Activated CD8-positive, alpha-beta T cell treated with anti-CD3 and anti-CD28 coated beads, Interleukin-2, amount 10 ng/mL, durations not matched to agents 7 days and 5 days (primary cell): ENCODE results near the gene MACO1. TPM values are rescaled to one million over a fixed set of nuclear protein-coding genes. Genes with fewer than 3 reads are reported as not detected.
"Not testable (repeated sequence)": the region's sequence is repeated elsewhere in the genome, so short reads cannot be mapped to it uniquely, and the experiment has no call there.

Source experiments
- ATAC-seq: fragments of 150-1000 bp; cut with Tn5 transposase; one replicate; pipeline ENCODE4 v1.10.0; 2021; ENCODE audit warnings: moderate library complexity
- CTCF ChIA-PET: fragments of 350-600 bp; sonication (Branson Sonifier 250); formaldehyde crosslinking; loops from one replicate; lab custom pipeline; 2021; ENCODE audit warnings: antibody characterized with exemption; lab: Charles Lee
- POLR2A ChIA-PET: fragments of 350-600 bp; sonication (Branson Sonifier 250); formaldehyde crosslinking; loops from one replicate; lab custom pipeline; 2021; ENCODE audit warnings: antibody characterized with exemption; lab: Charles Lee
- DNase-seq: peaks from one replicate; pipeline ENCODE4 v3.0.0-alpha.2; 2020
- H3K27ac Mint-ChIP-seq: one replicate; pipeline ENCODE4 v1.8.0; 2021; ENCODE audit warnings: mild to moderate bottlenecking, mixed read lengths
- H3K27me3 Mint-ChIP-seq: one replicate; pipeline ENCODE4 v1.8.0; 2021; ENCODE audit warnings: low read depth, mixed read lengths
- H3K36me3 Mint-ChIP-seq: one replicate; pipeline ENCODE4 v1.8.0; 2021; ENCODE audit warnings: low read depth, mixed read lengths
- H3K4me1 Mint-ChIP-seq: one replicate; pipeline ENCODE4 v1.8.0; 2021; ENCODE audit warnings: low read depth, mixed read lengths
- H3K4me3 Mint-ChIP-seq: one replicate; pipeline ENCODE4 v1.8.0; 2021; ENCODE audit warnings: mild to moderate bottlenecking, mixed read lengths
- H3K9me3 Mint-ChIP-seq: one replicate; pipeline ENCODE4 v1.8.0; 2022; ENCODE audit warnings: mixed read lengths; ENCODE audit not compliant: insufficient read depth
- total RNA-seq, 2 experiments: library from RNA; stranded (reverse); gene quantifications; one replicate each; pipeline ENCODE4 v1.2.3, GENCODE V29; 2021

MACO1 gene
- total RNA-seq, 2 experiments from 2014 or later: 16.4 to 17.2 TPM

DNA sequence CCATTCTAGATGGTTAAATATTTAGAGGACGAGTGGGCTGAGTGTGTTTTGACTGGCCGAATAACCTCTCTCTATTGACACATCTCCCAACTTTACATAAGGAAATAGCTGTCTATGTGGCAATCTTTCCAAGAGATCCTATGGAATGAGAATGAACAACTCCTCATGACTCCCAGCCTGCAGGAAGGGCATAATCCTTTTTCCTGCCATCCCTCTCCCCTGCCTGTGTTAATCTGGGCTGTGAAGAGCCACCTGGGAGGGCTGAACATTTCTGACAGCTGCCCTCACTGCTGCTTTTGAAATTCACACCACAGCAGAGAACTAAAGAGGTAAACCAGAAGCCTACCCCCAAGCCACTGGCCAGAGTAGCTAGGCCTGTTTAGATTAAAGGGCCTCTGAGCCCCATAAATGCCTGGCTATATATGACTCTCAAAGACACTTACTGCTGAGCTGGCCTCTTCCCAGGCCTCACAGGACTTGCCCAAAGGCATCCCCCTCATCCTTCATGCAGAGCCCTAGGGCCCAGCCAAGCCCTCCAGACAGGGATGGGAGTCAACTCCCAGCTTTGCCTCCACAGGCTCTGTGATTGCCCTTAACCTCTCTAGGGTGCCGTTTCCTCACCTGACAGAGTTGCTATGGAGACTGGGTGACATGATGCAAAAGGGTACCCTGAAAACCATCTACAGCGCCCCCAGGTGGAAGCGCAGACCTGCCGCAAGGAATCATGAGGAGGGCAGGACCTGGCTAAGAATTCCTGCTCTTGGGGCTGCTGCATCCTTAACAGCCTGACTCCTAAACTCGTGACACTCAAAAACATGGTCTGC is 70.8 kb downstream of the MACO1 start:
- H3K4me3 Mint-ChIP-seq: no peak overlapping the region
- ATAC-seq (no peak), DNase-seq (no peak)
- POLR2A ChIA-PET: no interaction called here
- H3K27me3 Mint-ChIP-seq: no peaks in the 10 kb centered on the region
- H3K36me3 Mint-ChIP-seq: peaks cover 16% of the 10 kb centered on the region
- H3K27ac Mint-ChIP-seq: no peak overlapping the region
- H3K4me1 Mint-ChIP-seq: peaks cover 10% of the 10 kb centered on the region
- no peaks in the 10 kb centered on the region for H3K9me3 Mint-ChIP-seq
- CTCF ChIA-PET: interaction anchor here (0.6 to 2.5 kb wide), 5 partner anchors 12 to 309 kb away, joined by 3 to 8 read pairs (median 3); no protein-coding TSS in a partner anchor

- ChIA-PET POLR2A (no interaction called here), CTCF (interaction anchor here (0.6 to 5.4 kb wide), 10 partner anchors 11 to 317 kb away, joined by 3 to 45 read pairs (median 5); partner anchors contain the start of gene MTFR1L)
- Mint-ChIP-seq H3K27me3 (no peaks in the 10 kb centered on the region), H3K9me3 (no peaks in the 10 kb centered on the region), H3K4me1 (peaks cover 11% of the 10 kb centered on the region), H3K4me3 (no peak overlapping the region), H3K27ac (no peak overlapping the region), H3K36me3 (peaks cover 11% of the 10 kb centered on the region)
- DNase-seq (no peak), ATAC-seq (no peak)
Observed at GRCh38 chr1:25502957-25503356, 72.3 kb downstream of the MACO1 start.

DNA sequence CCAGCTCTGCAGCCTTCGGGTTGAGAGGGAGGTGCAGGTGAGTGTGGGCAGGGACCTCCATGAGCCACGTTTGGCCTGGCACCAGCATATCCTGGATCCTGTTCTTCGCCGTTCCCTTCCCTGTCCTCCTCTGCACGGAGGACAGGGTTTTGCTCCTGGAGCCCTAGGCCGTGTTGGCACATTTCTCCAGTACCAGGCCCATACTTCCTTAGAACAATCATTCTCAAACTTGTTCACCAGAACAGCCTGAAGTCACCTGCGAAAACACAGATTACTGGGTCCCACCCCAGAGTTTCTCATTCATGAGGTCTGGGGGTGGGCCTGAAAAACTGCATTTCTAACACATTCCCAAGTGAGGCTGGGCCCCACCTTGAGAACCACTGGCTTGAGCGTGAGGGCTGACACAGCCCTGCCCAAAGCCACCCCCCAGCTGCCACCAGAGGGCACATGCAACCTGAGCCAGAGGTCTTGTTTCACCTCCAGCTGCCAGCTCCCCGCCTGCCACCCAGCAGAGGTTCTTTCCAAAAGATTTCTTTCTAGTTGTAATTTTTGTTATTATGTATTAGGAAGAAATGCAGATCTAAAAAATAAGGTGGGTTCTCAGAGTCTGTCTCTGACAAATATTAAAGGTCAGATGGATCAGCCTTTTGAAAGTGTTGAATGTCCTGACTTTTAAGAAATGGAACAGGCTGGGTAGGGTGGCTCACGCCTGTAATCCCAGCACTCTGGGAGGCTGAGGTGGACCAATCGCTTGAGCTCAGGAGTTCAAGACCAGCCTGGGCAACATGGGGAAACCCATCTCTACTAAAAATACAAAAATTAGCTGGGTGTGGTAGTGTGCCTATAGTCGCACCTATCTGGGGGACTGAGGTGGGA is 73.1 kb downstream of the MACO1 start:
- H3K4me1 Mint-ChIP-seq: peaks cover 11% of the 10 kb centered on the region
- CTCF ChIA-PET: interaction anchor here (0.8 to 5.4 kb wide), 18 partner anchors 9 to 316 kb away, joined by 3 to 45 read pairs (median 4); partner anchors contain the start of gene MTFR1L
- peaks cover 2% of the 10 kb centered on the region for H3K27me3 Mint-ChIP-seq
- H3K27ac Mint-ChIP-seq: no peak overlapping the region
- ATAC-seq (peak; percentile 93), DNase-seq (peak; percentile 72)
- peaks cover 5% of the 10 kb centered on the region for H3K36me3 Mint-ChIP-seq
- H3K9me3 Mint-ChIP-seq: no peaks in the 10 kb centered on the region
- no peak overlapping the region for H3K4me3 Mint-ChIP-seq
- POLR2A ChIA-PET: no interaction called here

DNA sequence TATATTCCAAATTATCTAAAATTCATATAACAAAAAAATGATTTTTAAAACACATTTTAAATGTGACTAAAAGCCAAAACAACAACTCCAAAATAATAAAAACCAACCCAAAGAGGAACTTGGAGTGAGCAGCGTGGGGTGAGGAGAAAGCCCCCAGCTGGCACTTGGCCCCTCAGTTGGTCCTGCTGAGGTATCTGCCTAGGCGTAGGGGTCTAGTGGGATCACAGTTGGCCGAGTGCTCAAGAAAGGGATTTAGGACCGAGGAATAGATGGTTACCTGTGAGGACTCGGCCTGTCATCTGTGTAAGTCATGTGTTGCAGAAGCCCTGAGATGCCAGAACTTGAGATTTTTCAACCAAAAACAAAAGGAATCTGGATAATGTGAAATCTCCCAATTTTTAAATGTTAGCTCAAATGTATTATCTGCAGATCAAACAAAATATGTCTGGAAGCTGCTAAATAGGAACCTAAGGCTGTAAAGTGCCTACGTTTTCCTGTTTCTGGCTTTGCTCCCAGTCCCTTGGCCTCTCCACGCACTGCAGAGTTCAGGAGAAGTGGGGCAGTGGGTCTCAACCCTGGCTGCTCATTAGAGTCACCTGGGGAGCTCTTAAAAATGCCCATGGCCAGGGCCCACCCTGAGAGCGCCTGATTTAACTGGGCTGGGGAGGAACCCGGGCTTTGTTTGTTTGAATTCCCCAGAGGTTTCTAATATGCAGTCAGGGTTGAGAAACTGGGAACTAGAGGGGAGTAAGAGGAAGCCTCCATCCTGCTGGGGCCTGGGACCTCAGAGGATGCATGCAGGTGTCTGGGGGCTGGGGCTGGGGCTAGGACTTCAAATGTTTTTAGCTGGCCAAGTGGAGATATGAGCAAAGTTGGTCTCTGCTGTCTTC is 74.3 kb downstream of the MACO1 start:
- DNase-seq (no peak), ATAC-seq (no peak)
- H3K27me3 Mint-ChIP-seq: peaks cover 2% of the 10 kb centered on the region
- peaks cover 11% of the 10 kb centered on the region for H3K4me1 Mint-ChIP-seq
- no peak overlapping the region for H3K4me3 Mint-ChIP-seq
- no peak overlapping the region for H3K27ac Mint-ChIP-seq
- H3K9me3 Mint-ChIP-seq: no peaks in the 10 kb centered on the region
- ChIA-PET CTCF (interaction anchor here (0.7 to 5.4 kb wide), 13 partner anchors 10 to 305 kb away, joined by 3 to 45 read pairs (median 4); no protein-coding TSS in a partner anchor), POLR2A (no interaction called here)
- peaks cover 2% of the 10 kb centered on the region for H3K36me3 Mint-ChIP-seq

- H3K4me3 Mint-ChIP-seq: no peak overlapping the region
- H3K27ac Mint-ChIP-seq: no peak overlapping the region
- ChIA-PET CTCF (interaction anchor here (1.9 to 5.4 kb wide), 3 partner anchors 15 to 61 kb away, joined by 6 to 45 read pairs (median 18); no protein-coding TSS in a partner anchor), POLR2A (no interaction called here)
- peaks cover 2% of the 10 kb centered on the region for H3K36me3 Mint-ChIP-seq
- DNase-seq (no peak), ATAC-seq (no peak)
- peaks cover 11% of the 10 kb centered on the region for H3K4me1 Mint-ChIP-seq
- peaks cover 2% of the 10 kb centered on the region for H3K27me3 Mint-ChIP-seq
- H3K9me3 Mint-ChIP-seq: no peaks in the 10 kb centered on the region
Observed at GRCh38 chr1:25505656-25506385, 75.1 kb downstream of the MACO1 start.

- CTCF ChIA-PET: interaction anchor here (5.4 kb wide), 1 partner anchor 14 kb away, joined by 45 read pairs; no protein-coding TSS in a partner anchor
- H3K9me3 Mint-ChIP-seq, H3K27ac Mint-ChIP-seq, ATAC-seq, DNase-seq, H3K27me3 Mint-ChIP-seq, POLR2A ChIA-PET, H3K36me3 Mint-ChIP-seq: not testable (repeated sequence)
- Mint-ChIP-seq H3K4me3 (peak overlapping the region; percentile 31), H3K4me1 (peaks cover 11% of the 10 kb centered on the region)
Observed at GRCh38 chr1:25506566-25507463, 76.1 kb downstream of the MACO1 start.

DNA sequence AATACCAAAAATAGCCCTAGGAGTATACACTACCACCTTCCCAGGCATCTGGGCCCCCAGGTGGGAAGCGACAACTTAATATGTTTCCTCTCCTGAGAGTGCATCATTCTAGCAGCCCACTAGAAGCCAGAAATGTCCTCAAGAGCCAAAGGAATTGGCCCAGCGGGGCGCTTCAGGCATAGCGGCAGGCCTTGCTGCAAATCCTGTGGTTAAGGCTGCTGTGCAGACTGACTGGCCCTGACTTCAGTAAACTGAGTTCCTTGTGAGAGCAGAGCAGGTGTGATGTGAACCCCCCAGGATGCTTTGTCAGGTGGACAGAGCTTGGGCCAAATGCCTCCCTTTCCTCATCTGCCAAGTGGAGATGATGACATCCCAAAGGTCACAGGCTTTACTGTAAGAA is 83.0 kb downstream of the MACO1 start:
- DNase-seq (no peak), ATAC-seq (no peak)
- H3K4me1 Mint-ChIP-seq: no peaks in the 10 kb centered on the region
- H3K4me3 Mint-ChIP-seq: no peak overlapping the region
- H3K27me3 Mint-ChIP-seq: peaks cover 2% of the 10 kb centered on the region
- H3K27ac Mint-ChIP-seq: no peak overlapping the region
- CTCF ChIA-PET: interaction anchor here (0.8 to 1.5 kb wide), 2 partner anchors 38 to 64 kb away, joined by 3 read pairs; no protein-coding TSS in a partner anchor
- no peaks in the 10 kb centered on the region for H3K9me3 Mint-ChIP-seq
- POLR2A ChIA-PET: interaction anchor here (1.0 kb wide), 1 partner anchor 174 kb away, joined by 3 read pairs; no protein-coding TSS in a partner anchor
- no peaks in the 10 kb centered on the region for H3K36me3 Mint-ChIP-seq

GRCh38 chr1:25515033-25515432 is 84.3 kb downstream of the MACO1 start:
- Mint-ChIP-seq H3K4me3 (no peak overlapping the region), H3K27me3 (peaks cover 2% of the 10 kb centered on the region), H3K9me3 (no peaks in the 10 kb centered on the region), H3K4me1 (no peaks in the 10 kb centered on the region), H3K36me3 (no peaks in the 10 kb centered on the region), H3K27ac (no peak overlapping the region)
- DNase-seq: no peak
- ChIA-PET CTCF (no interaction called here), POLR2A (no interaction called here)
- no peak for ATAC-seq

GRCh38 chr1:25516686-25517085 is 86.0 kb downstream of the MACO1 start:
- POLR2A ChIA-PET: no interaction called here
- CTCF ChIA-PET: interaction anchor here (1.0 to 1.3 kb wide), 2 partner anchors 12 to 294 kb away, joined by 3 to 5 read pairs; no protein-coding TSS in a partner anchor
- no peak overlapping the region for H3K27ac Mint-ChIP-seq

More at GRCh38 chr1:25516686-25517085, 86.0 kb downstream of the MACO1 start:
- Mint-ChIP-seq H3K36me3 (no peaks in the 10 kb centered on the region), H3K4me3 (no peak overlapping the region), H3K9me3 (no peaks in the 10 kb centered on the region), H3K27me3 (peaks cover 2% of the 10 kb centered on the region), H3K4me1 (peaks cover 4% of the 10 kb centered on the region)
- no peak for ATAC-seq
- no peak for DNase-seq
